GM19351 (cell line): Measurements from ENCODE around the gene CHERP.
"Not testable (repeated sequence)": the region's sequence is repeated elsewhere in the genome, so short reads cannot be mapped to it uniquely, and the experiment has no call there.

Source experiments
- ATAC-seq: cut with Tn5 transposase; IDR thresholded peaks from one replicate; pipeline ENCODE4 v1.9.1; 2021; ENCODE audit warnings: mild to moderate bottlenecking, moderate library complexity; ENCODE audit not compliant: unreplicated experiment

Gene CHERP

GRCh38 chr19:16544473-16545231, 2.4 kb upstream of the CHERP start:
- no peak for ATAC-seq

GRCh38 chr19:16543734-16544133, 1.5 kb upstream of the CHERP start:
- not testable (repeated sequence) for ATAC-seq

- no peak for ATAC-seq
Observed at GRCh38 chr19:16542910-16543472, 754 bp upstream of the CHERP start.

- ATAC-seq = no peak
Observed at GRCh38 chr19:16541526-16542044, 652 bp downstream of the CHERP start.

GRCh38 chr19:16540948-16541347, 1.3 kb downstream of the CHERP start:
- ATAC-seq = no peak

GRCh38 chr19:16537111-16537510, 5.1 kb downstream of the CHERP start:
- ATAC-seq = no peak

- ATAC-seq = no peak
Observed at GRCh38 chr19:16536130-16536529, 6.1 kb downstream of the CHERP start.

- no peak for ATAC-seq
Observed at GRCh38 chr19:16535381-16535780, 6.9 kb downstream of the CHERP start.

GRCh38 chr19:16532440-16533234, 9.6 kb downstream of the CHERP start:
- ATAC-seq = no peak

GRCh38 chr19:16531380-16531669, 10.9 kb downstream of the CHERP start:
- ATAC-seq = no peak

- no peak for ATAC-seq
Observed at GRCh38 chr19:16530540-16531379, 11.5 kb downstream of the CHERP start.

GRCh38 chr19:16529466-16530144, 12.6 kb downstream of the CHERP start:
- no peak for ATAC-seq

- no peak for ATAC-seq
Observed at GRCh38 chr19:16527971-16528521, 14.2 kb downstream of the CHERP start.

GRCh38 chr19:16527334-16527935, 14.8 kb downstream of the CHERP start:
- ATAC-seq = no peak

GRCh38 chr19:16525751-16526481, 16.3 kb downstream of the CHERP start:
- ATAC-seq = no peak

GRCh38 chr19:16524991-16525734, 17.1 kb downstream of the CHERP start:
- ATAC-seq = no peak

GRCh38 chr19:16522559-16523377, 19.5 kb downstream of the CHERP start:
- no peak for ATAC-seq
